Uterus (tissue), 4 donors: ENCODE results near the gene ZNF512B. TPM values are rescaled to one million over a fixed set of nuclear protein-coding genes. Genes with fewer than 3 reads are reported as not detected.

Source experiments
- DNase-seq, 2 donors: peaks; one replicate each; pipeline ENCODE4 v3.0.0-alpha.2; 2019 to 2020
- H3K27ac ChIP-seq, 2 donors: fragments of 200-600 bp; sonication (generic); 1 replicate in 1 of 2; 2 replicates in 1 of 2; pipeline ENCODE4 v1.5.1; 2016 to 2018
- H3K27me3 ChIP-seq, 2 donors: fragments of 200-600 bp; sonication (generic); one replicate each; pipeline ENCODE4 v1.5.1; 2018 to 2019; ENCODE audit warnings: control low read depth in 1 of 2
- H3K36me3 ChIP-seq, 2 donors: fragments of 200-600 bp; sonication (generic); one replicate each; pipeline ENCODE4 v1.5.1; 2019; ENCODE audit warnings: control low read depth in 1 of 2
- H3K4me1 ChIP-seq, 2 donors: fragments of 200-600 bp; sonication (generic); one replicate each; pipeline ENCODE4 v1.5.1; 2018 to 2019; ENCODE audit warnings: control low read depth in 1 of 2
- H3K4me3 ChIP-seq, 2 donors: fragments of 200-600 bp; sonication (generic); 1 replicate in 1 of 2; 2 replicates in 1 of 2; pipeline ENCODE4 v1.5.1; 2018 to 2019; ENCODE audit warnings: mild to moderate bottlenecking in 1 of 2
- H3K9me3 ChIP-seq, 2 donors: fragments of 200-600 bp; sonication (generic); one replicate each; pipeline ENCODE4 v1.5.1; 2019; ENCODE audit warnings: control low read depth in 1 of 2
- CTCF ChIP-seq, 4 experiments: fragments of 200-600 bp in 2 of 4; fragments of 450-650 bp in 2 of 4; sonication (generic) in 2 of 4; IDR thresholded peaks; one replicate each; pipeline ENCODE4 v1.5.1; 2016 to 2019; ENCODE audit warnings: antibody characterized with exemption in 4 of 4, mild to moderate bottlenecking in 2 of 4, moderate library complexity in 1 of 4
- POLR2A ChIP-seq, 2 donors: fragments of 450-650 bp; IDR thresholded peaks; one replicate each; pipeline ENCODE4 v1.6.1; 2016; ENCODE audit warnings: antibody characterized with exemption in 2 of 2, mild to moderate bottlenecking in 1 of 2, moderate library complexity in 1 of 2
- intact Hi-C: fragments of 100-400 bp; cut with DNase I; formaldehyde crosslinking; loops from one replicate; pipeline ENCODE4 v1.15.1; 2023; ENCODE audit warnings: low total_unique reads
- microRNA counts, 2 donors: library from miRNA; unstranded; fragments of <30 nt; microRNA quantifications; one replicate each; lab custom pipeline; 2016 to 2017
- microRNA-seq: library from miRNA; unstranded; fragments of <30 nt; microRNA quantifications from one replicate; pipeline ENCODE4, GENCODE V29; 2016; ENCODE audit warnings: borderline microRNAs expressed, borderline replicate concordance
- small RNA-seq: library from RNA; depleted of rRNA; stranded (forward); fragments of <200 nt; gene quantifications from one replicate; pipeline ENCODE3, GENCODE V24; 2016
- total RNA-seq, 4 donors: library from RNA; depleted of rRNA in 3 of 4; stranded (reverse); fragments of >200 nt in 3 of 4; gene quantifications; one replicate each; pipeline versions ENCODE4 v1.1.0 to v1.2.4, GENCODE V29; 2014 to 2023
- donor health status: DM: yes; HTN: yes; CAD: no.

ZNF512B gene
- total RNA-seq, 4 donors from 2014 or later = 4.7 to 23.3 (median 17.4) TPM

- DNase-seq = no peak
- Histone ChIP-seq H3K27me3 (no peaks in the 10 kb centered on the region), H3K36me3 (no peaks in the 10 kb centered on the region), H3K27ac (no peak overlapping the region), H3K4me3 (no peak overlapping the region), H3K9me3 (no peaks in the 10 kb centered on the region), H3K4me1 (no peaks in the 10 kb centered on the region)
- intact Hi-C loops = no loop called here
- TF ChIP-seq CTCF (IDR thresholded peaks at IDR 0.05) = no peak
- no peak for TF ChIP-seq POLR2A (IDR thresholded peaks at IDR 0.05)
Measured at GRCh38 chr20:63908008-63908682, 61.6 kb downstream of the ZNF512B start.

MicroRNAs encoded within 50 kb of the gene (microRNA counts, 767-probe panel; counts per million panel counts)
- microRNA hsa-miR-1914-5p (lab: Ali Mortazavi, UCI) = 0 counts per million in 2 donors
- 0 counts per million in 2 donors for microRNA hsa-miR-647 (lab: Ali Mortazavi, UCI)
- 0 counts per million in 2 donors for microRNA hsa-miR-941 (lab: Ali Mortazavi, UCI)

Small RNA genes within 50 kb of the gene (microRNA-seq; reads per million reads assigned to microRNA genes)
- not detected for gene MIR1914
- not detected for gene MIR647
- gene MIR941-1 = not detected
- gene MIR941-2 = not detected
- gene MIR941-3 = not detected
- not detected for gene MIR941-4
- gene MIR941-5 = not detected

Small RNA genes within 50 kb of the gene (small RNA-seq; reads per million reads assigned to genes)
- gene MIR647 = not detected
- not detected for gene MIR941-2
- not detected for gene MIR941-4
- not detected for gene MIR941-5
- gene RNU1-134P = not detected

Other genes starting within 250 kb of the ZNF512B start
- gene LIME1, start 233.3 kb downstream of the ZNF512B start, total RNA-seq = 10 to 100 TPM in 1 of 4 donors, 1 to 10 TPM in 3; 2.6 to 10.5 (median 8.4) TPM
- 100 to 1,000 TPM in 1 of 4 donors, 10 to 100 TPM in 3; 10.5 to 120 (median 41.0) TPM for gene SLC2A4RG, start 230.2 kb downstream of the ZNF512B start, total RNA-seq
- gene ZBTB46, start 138.7 kb downstream of the ZNF512B start, total RNA-seq = 10 to 100 TPM in 3 of 4 donors, 1 to 10 TPM in 1; 5.0 to 62.8 (median 38.8) TPM
- gene ABHD16B, start 108.4 kb downstream of the ZNF512B start, total RNA-seq = not detected
- 10 to 100 TPM; 44.1 to 77.8 (median 62.0) TPM for gene TPD52L2, start 104.7 kb downstream of the ZNF512B start, total RNA-seq
- 10 to 100 TPM; 10.9 to 39.8 (median 25.6) TPM for gene DNAJC5, start 74.8 kb downstream of the ZNF512B start, total RNA-seq
- gene UCKL1, start 13.5 kb downstream of the ZNF512B start, total RNA-seq = 10 to 100 TPM; 21.8 to 64.6 (median 23.5) TPM
- gene SAMD10, start 9.7 kb upstream of the ZNF512B start, total RNA-seq = 1 to 10 TPM in 2 of 4 donors, under 1 TPM in 1, not detected in 1; 0.83 to 7.6 (median 1.2) TPM
- gene PRPF6, start 11.2 kb upstream of the ZNF512B start, total RNA-seq = 10 to 100 TPM; 28.5 to 73.0 (median 69.6) TPM
- gene C20orf204, start 66.3 kb upstream of the ZNF512B start, total RNA-seq = 1 to 10 TPM in 2 of 4 donors, under 1 TPM in 1, not detected in 1; 0.26 to 2.9 (median 1.9) TPM
- 100 to 1,000 TPM in 1 of 4 donors, 10 to 100 TPM in 2, 1 to 10 TPM in 1; 6.7 to 116 (median 19.1) TPM for gene SOX18, start 79.7 kb upstream of the ZNF512B start, total RNA-seq
- gene TCEA2, start 93.3 kb upstream of the ZNF512B start, total RNA-seq = 10 to 100 TPM; 21.5 to 75.4 (median 27.2) TPM
- gene RGS19, start 109.6 kb upstream of the ZNF512B start, total RNA-seq = 10 to 100 TPM in 1 of 4 donors, 1 to 10 TPM in 3; 4.6 to 38.8 (median 6.7) TPM
- gene OPRL1, start 110.2 kb upstream of the ZNF512B start, total RNA-seq = 1 to 10 TPM in 1 of 4 donors, under 1 TPM in 2, not detected in 1; 0.51 to 1.9 (median 0.64) TPM
- gene LKAAEAR1, start 114.5 kb upstream of the ZNF512B start, total RNA-seq = not detected
- not detected for gene NPBWR2, start 137.6 kb upstream of the ZNF512B start, total RNA-seq
- gene MYT1, start 194.5 kb upstream of the ZNF512B start, total RNA-seq = under 1 TPM in 1 of 4 donors, not detected in 3; 0.21 TPM